SK-N-SH treated with all-trans-retinoic acid at 6 μM for 48 hours (cell line): Measurements from ENCODE around the gene IMMP2L.
A peak's percentile ranks its signal among the peaks of the same experiment; 100 is the strongest.

Experiments
- ISL1 ChIP-seq: fragments of 250-450 bp; sonication (Bioruptor Pico); IDR thresholded peaks from 2 replicates; pipeline ENCODE4 v2.1.2; 2022; ENCODE audit warnings: mild to moderate bottlenecking, moderate library complexity
- PATZ1 ChIP-seq: fragments of 250-450 bp; sonication (Bioruptor Pico); IDR thresholded peaks from 2 replicates; pipeline ENCODE4 v1.8.0; 2020; ENCODE audit warnings: mild to moderate bottlenecking, moderate library complexity, borderline replicate concordance
- ZFP30 ChIP-seq: fragments of 450-650 bp; formaldehyde crosslinking; IDR thresholded peaks from 2 replicates; pipeline ENCODE4 v1.5.0; 2022; ENCODE audit warnings: mild to moderate bottlenecking, moderate library complexity

DNA sequence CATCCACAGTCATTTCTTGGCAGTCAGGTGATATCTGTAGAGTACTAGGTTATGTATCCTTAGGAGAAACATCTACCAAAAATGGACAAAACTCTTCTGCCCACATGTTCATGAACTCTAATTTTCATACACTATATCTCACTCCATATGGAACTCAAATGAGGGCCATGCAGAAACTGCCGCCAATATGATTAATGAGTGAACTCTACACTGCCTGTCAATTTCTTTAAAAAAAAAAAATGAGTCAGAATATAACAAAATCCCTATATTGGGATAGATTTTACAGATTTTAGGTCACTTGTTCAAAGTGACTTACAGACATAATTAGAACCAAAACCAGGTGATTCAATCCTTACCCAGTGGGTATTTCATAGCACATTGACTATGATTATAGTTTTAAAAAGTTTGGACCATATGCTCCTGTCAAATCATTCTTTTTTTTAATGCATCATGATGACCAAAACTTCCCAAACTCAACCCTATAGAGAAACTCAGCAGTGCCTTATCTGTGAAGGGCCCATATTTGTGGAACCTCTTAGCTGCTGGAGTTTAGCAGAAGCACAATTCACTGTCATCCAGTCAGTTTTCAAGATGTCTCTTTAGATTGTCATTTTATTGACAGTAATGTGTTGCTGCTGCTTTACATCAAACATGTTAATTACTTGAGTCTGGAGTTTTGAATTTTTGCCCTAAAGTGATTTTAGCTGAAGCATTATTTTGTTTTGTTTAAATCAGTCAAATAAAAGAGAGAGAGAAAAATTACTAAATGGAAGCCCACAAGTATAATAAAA lies 460.2 kb downstream of the IMMP2L start:
- peak; percentile 65 for TF ChIP-seq ISL1 (CRISPR knock-in tag)
- TF ChIP-seq ZFP30: no peak
- TF ChIP-seq PATZ1 (CRISPR knock-in tag): peak; percentile 49; the same call in 1 of the 2 replicates
